SJSA1 (cell line): ENCODE measurements around the gene MGLL. TPM values are rescaled to one million over a fixed set of nuclear protein-coding genes. Genes with fewer than 3 reads are reported as not detected.

Experiments
- DNase-seq, 2 experiments: peaks; one replicate each; pipeline ENCODE4 v3.0.0-alpha.2; 2015 to 2020; ENCODE audit warnings: low spot score in 2 of 2, low read depth in 1 of 2
- H3K27ac ChIP-seq: fragments of 250-450 bp; sonication (Bioruptor Pico); 2 replicates; pipeline ENCODE4 v1.5.1; 2020; ENCODE audit warnings: mild to moderate bottlenecking, moderate library complexity
- H3K27me3 ChIP-seq: fragments of 250-450 bp; sonication (Bioruptor Pico); replicated peaks from 2 replicates; pipeline ENCODE4 v1.5.1; 2020; ENCODE audit warnings: mild to moderate bottlenecking, moderate library complexity
- H3K36me3 ChIP-seq: fragments of 250-450 bp; sonication (Bioruptor Pico); 2 replicates; pipeline ENCODE4 v1.5.1; 2020; ENCODE audit warnings: mild to moderate bottlenecking
- H3K4me1 ChIP-seq: fragments of 250-450 bp; sonication (Bioruptor Pico); replicated peaks from 2 replicates; pipeline ENCODE4 v1.6.1; 2021; ENCODE audit warnings: mild to moderate bottlenecking
- H3K4me3 ChIP-seq: fragments of 250-450 bp; sonication (Bioruptor Pico); 2 replicates; pipeline ENCODE4 v1.5.1; 2020; ENCODE audit warnings: mild to moderate bottlenecking
- H3K9me3 ChIP-seq: fragments of 250-450 bp; sonication (Bioruptor Pico); replicated peaks from 2 replicates; pipeline ENCODE4 v1.5.1; 2020; ENCODE audit warnings: mild to moderate bottlenecking
- total RNA-seq: library from RNA; depleted of rRNA; stranded (reverse); fragments of >200 nt; shearing (Covaris generic); gene quantifications from 2 replicates; pipeline ENCODE4 v1.2.3, GENCODE V29; 2014

Gene MGLL
- total RNA-seq, 1 experiment from 2014 or later: 47.7 TPM

DNA sequence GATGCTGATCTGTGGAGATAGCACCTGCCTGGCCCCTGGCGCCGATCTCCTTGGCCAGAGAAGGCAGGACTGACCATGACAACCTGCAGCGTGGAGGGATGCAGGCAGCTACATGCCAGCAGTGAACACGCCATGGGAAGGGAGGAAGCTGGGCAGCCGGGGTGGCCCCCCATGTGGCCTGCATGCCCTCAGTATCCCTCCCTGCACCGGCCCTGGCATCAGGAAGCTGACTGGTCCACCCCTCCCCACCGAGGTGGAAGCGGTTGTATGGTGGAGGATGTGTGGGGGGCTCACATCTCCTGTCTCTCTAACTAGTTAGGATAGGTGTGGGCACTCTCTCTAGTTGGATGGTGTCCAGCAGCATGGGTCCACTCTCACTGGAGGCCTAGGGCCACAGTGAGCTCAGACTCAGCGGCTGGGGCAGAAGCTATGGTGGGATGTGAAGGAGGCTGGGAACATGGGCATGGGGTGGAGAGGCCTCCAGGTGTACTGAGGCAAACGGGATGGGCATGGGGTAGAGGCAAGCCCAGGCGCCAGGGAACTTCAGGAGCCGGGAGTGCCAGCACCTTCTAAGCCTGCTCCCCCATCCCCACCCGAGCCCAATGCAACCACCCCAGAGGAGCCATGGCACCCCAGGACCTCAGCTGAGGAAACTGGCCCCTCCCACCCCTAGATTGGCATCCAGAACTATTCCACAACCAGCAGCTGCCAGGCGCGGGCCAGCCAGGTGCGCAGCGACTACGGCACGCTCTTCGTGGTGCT, 151.4 kb downstream of the MGLL start:
- peaks cover 21% of the 10 kb centered on the region for H3K4me1 ChIP-seq
- H3K36me3 ChIP-seq: peaks cover 10% of the 10 kb centered on the region
- no peaks in the 10 kb centered on the region for H3K9me3 ChIP-seq
- no peak overlapping the region for H3K4me3 ChIP-seq
- DNase-seq: no peak
- no peak overlapping the region for H3K27ac ChIP-seq
- H3K27me3 ChIP-seq: no peaks in the 10 kb centered on the region

DNA sequence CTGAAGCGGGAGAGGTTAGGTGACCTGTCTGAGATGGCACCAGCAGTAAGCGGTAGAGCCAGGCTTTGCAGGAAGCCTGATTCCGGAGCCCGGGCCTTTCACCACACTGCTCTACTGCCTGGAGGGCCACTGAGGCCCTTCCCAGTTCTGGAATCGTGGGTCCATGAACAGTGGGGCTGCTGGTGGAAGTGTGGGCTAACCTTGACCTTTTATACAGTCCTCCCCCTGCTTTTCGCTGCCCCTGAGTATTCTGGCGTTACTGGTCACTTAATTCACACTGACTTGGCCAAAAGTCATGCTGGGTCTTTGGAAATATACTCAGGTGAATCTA, 152.1 kb downstream of the MGLL start:
- peaks cover 21% of the 10 kb centered on the region for H3K4me1 ChIP-seq
- H3K27ac ChIP-seq: no peak overlapping the region
- H3K36me3 ChIP-seq: peaks cover 10% of the 10 kb centered on the region
- H3K27me3 ChIP-seq: no peaks in the 10 kb centered on the region
- no peak overlapping the region for H3K4me3 ChIP-seq
- no peaks in the 10 kb centered on the region for H3K9me3 ChIP-seq
- no peak for DNase-seq

DNA sequence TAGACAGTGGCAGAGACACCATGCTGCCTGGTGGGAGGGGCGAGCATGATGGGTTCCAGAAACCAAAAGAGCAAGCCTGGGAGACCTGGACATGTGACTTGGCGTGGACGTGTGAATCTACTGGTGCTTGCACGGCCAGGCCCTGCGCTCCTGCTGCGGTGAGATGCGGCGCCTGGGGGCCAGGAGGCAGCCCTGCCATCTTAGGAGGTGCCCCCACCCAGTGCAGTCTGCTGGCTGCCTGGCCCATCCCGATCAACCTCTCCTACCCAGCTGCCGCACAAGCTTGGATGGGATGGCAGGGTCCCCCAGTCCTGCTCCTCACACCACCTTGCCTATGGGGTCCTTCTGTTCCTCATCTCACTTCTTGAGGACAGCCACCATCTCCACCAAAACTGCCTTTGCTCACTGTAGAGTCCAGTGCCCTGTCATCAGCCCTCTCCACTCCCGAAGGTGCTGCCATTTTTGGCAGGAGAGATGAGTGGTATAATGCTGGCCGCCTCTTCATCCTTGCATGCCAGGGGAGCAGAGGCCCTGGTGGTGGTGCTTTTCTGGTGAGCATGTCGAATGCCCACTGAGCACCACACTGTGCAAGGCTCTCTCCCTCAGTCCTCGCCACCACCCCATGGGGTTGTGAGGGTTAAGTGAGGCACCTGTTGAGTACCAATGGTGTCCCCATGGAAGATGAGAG, 152.6 kb downstream of the MGLL start:
- H3K27ac ChIP-seq: no peak overlapping the region
- H3K4me1 ChIP-seq: peaks cover 21% of the 10 kb centered on the region
- DNase-seq: no peak
- no peaks in the 10 kb centered on the region for H3K9me3 ChIP-seq
- H3K27me3 ChIP-seq: no peaks in the 10 kb centered on the region
- H3K4me3 ChIP-seq: no peak overlapping the region
- peaks cover 10% of the 10 kb centered on the region for H3K36me3 ChIP-seq

DNA sequence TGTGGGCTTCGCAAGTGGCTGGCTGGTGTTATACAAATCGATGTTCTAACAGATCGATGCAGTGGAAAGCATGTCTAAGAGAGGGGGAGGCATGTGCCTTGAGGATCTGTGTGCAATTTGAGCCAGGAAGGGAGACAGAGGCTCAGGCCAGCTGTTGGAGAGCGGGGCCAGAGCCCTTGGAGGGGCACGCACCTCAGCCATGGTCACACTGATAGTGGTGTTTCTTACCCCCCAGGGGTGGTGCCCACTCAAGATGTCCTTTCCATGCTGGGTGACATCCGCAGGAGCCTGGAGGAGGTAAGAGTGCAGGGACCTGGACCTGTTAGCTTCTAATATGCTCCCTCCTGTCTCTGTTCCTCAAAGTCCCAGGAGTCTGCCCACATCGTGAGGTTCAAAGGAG, 153.4 kb downstream of the MGLL start:
- Histone ChIP-seq H3K36me3 (peaks cover 10% of the 10 kb centered on the region), H3K4me1 (peaks cover 21% of the 10 kb centered on the region), H3K27me3 (no peaks in the 10 kb centered on the region), H3K27ac (no peak overlapping the region), H3K9me3 (no peaks in the 10 kb centered on the region), H3K4me3 (no peak overlapping the region)
- DNase-seq: no peak

DNA sequence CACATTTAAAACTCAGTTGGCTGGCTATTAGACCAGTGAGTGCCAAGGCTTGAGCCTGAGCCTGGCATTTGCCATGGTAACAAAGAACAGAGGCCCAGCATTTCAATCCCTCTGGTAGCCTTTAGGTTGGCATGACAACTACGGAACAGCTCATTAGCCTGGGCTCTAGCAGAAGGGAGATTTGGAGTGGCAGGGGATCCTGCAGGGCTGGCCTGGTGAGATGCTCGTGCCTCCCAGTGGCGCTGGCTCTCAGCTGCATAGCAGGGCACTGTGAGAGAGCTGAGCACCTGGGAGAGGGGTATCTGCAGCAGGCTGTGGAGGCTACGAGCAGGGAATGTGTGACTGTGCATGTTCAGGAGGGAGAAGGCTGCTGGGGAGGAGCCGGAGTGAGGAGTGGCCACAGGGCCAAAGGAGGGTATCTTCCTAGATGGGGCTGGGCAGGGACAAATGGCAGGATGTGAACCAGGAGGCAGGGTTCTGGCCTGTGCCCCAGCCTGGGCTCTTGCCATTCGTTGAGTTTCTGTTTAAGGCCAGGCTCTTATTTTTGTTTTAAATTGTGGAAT, 155.1 kb downstream of the MGLL start:
- Histone ChIP-seq H3K9me3 (no peaks in the 10 kb centered on the region), H3K4me3 (no peak overlapping the region), H3K36me3 (peaks cover 2% of the 10 kb centered on the region), H3K4me1 (peaks cover 9% of the 10 kb centered on the region), H3K27ac (no peak overlapping the region), H3K27me3 (no peaks in the 10 kb centered on the region)
- DNase-seq: no peak

DNA sequence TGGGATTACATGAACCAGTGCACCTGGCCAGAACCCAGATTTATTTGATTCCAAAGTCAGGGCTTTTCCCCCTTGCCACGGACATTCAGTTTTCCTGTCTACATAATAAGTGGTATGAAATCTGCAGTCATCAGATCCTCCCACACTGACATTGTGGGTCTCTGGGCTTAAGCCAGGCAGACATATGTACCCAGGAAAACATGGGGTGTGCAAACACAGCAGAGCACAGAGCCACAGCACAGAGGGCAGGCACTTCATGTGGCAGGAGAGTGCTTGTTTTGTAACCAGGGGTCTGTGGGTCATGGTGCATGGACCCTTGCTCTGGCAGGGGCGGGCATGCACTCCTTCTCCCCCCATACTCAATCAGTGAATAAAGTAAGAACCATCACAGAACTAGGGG, 155.6 kb downstream of the MGLL start:
- no peaks in the 10 kb centered on the region for H3K9me3 ChIP-seq
- no peaks in the 10 kb centered on the region for H3K27me3 ChIP-seq
- no peak overlapping the region for H3K4me3 ChIP-seq
- H3K36me3 ChIP-seq: no peaks in the 10 kb centered on the region
- no peak overlapping the region for H3K27ac ChIP-seq
- no peak for DNase-seq
- peaks cover 4% of the 10 kb centered on the region for H3K4me1 ChIP-seq

DNA sequence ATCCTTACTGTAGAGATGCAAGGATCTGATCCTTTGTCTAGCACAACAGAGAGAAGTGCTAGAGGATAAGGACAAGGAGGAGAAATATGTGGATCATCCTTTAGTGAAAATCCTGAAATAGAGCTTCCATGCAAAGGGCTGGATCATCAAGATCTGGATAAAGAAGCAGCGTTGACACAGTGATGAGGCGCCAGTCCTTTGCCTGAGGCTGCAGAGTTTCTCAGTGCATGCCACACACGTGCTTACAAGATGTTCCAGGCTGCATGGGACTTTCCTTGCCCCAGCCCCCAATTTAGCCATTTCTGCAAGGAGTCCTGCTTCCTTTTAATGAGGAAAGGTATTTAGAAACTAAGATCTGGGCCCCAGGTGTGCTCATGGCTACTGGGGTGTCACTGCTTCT, 156.7 kb downstream of the MGLL start:
- Histone ChIP-seq H3K27me3 (no peaks in the 10 kb centered on the region), H3K4me1 (no peaks in the 10 kb centered on the region), H3K4me3 (no peak overlapping the region), H3K27ac (no peak overlapping the region), H3K36me3 (no peaks in the 10 kb centered on the region), H3K9me3 (no peaks in the 10 kb centered on the region)
- DNase-seq: no peak

DNA sequence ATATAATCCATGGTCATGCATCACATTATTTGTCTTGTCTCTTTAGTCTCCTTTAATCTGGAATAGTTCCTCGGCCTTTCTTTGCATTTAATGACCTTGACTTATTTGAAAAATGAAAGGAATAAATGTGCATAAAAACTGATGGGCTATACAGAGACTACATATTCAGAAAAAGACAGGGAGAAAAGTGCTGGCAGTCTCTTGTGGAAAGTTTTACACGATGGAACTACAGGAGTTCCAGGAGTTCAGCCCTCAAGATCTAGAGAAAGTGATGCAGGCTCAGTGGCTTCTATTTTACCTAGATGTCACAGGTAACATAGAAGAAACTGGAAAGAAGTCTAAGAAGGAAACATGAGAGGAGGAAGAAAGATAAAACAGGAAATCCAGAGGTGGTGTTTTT, 157.2 kb downstream of the MGLL start:
- H3K4me1 ChIP-seq: no peaks in the 10 kb centered on the region
- no peaks in the 10 kb centered on the region for H3K27me3 ChIP-seq
- DNase-seq: no peak
- H3K4me3 ChIP-seq: no peak overlapping the region
- no peaks in the 10 kb centered on the region for H3K36me3 ChIP-seq
- no peaks in the 10 kb centered on the region for H3K9me3 ChIP-seq
- no peak overlapping the region for H3K27ac ChIP-seq

DNA sequence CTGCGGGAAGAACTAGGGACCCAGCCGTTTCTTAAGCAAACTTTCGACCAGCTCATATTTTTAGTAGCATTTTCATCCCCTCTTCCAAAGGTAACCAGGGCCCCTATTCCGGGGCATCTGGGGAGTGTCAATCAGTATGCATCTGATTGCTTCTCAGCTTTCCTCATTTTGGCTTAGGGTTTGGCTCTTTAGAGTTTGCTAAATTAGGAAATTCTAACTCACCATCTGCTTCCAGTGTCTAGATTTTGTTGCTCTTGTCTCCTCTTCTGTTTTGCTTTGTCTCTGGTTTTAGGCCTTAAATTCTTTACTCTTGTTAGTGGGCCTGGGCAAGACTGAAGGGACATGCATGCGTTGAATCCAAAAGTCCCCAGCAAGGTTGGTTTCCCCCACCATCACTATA, 159.2 kb downstream of the MGLL start:
- H3K27ac ChIP-seq: no peak overlapping the region
- no peaks in the 10 kb centered on the region for H3K27me3 ChIP-seq
- no peaks in the 10 kb centered on the region for H3K4me1 ChIP-seq
- no peaks in the 10 kb centered on the region for H3K36me3 ChIP-seq
- H3K4me3 ChIP-seq: no peak overlapping the region
- H3K9me3 ChIP-seq: no peaks in the 10 kb centered on the region
- DNase-seq: no peak

DNA sequence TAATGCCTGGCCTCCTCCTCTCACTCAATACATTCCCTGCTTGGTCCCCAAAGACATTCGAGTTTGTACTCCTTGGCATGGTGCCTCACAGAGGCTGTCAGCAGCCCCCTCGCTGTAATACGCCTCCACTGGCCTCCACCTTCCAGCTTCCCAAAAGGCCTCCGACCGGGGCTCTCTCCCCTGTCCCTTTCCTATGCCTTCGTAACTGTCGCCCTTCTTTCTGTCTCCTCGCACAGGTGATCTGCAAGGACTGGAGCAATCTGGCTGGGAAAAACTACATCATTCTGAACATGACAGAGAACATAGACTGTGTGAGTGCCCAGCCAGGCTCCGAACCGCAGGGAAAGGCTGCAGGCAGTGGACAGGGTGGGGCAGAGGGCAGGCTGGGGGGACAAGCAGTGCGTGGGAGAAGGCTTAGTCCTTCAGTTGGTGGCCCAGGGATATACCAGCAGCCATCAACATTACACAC, 160.3 kb downstream of the MGLL start:
- Histone ChIP-seq H3K4me1 (no peaks in the 10 kb centered on the region), H3K36me3 (no peaks in the 10 kb centered on the region), H3K27ac (no peak overlapping the region), H3K27me3 (no peaks in the 10 kb centered on the region), H3K9me3 (no peaks in the 10 kb centered on the region), H3K4me3 (no peak overlapping the region)
- DNase-seq: no peak

DNA sequence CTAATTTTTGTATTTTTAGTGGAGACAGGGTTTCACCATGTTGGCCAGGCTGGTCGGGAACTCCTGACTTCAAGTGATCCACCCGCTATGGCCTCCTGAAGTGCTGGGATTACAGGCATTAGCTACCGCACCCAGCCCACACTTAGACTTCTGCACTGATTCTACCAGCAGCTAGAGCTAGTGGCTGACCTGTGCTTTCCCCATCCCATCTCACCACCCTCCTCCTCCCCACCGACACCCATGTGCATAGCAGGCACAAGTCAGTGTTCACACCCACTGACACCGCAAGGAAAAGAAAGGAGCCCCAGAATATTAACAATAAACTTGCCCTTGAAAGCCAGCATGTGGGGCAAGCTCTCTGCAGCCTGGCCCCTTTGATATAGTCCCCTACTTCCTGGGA, 160.7 kb downstream of the MGLL start:
- DNase-seq: no peak
- no peaks in the 10 kb centered on the region for H3K36me3 ChIP-seq
- H3K4me1 ChIP-seq: no peaks in the 10 kb centered on the region
- no peaks in the 10 kb centered on the region for H3K27me3 ChIP-seq
- H3K4me3 ChIP-seq: no peak overlapping the region
- H3K27ac ChIP-seq: no peak overlapping the region
- H3K9me3 ChIP-seq: no peaks in the 10 kb centered on the region

DNA sequence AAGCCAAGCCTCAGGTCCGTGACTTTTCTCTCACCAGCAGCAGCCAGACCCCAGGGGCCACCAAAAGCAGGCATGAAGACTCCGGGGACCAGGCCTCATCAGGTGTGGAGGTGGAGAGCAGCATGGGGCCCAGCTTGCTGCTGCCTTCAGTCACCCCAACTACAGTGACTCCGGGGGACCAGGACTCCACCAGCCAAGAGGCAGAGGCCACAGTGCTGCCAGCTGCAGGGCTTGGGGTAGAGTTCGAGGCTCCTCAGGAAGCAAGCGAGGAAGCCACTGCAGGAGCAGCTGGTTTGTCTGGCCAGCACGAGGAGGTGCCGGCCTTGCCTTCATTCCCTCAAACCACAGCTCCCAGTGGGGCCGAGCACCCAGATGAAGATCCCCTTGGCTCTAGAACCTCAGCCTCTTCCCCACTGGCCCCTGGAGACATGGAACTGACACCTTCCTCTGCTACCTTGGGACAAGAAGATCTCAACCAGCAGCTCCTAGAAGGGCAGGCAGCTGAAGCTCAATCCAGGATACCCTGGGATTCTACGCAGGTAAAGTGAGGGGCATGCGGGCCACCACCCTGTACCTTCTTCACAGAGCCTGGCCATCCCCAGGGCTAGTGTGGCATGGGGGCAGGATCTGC, 161.6 kb downstream of the MGLL start:
- Histone ChIP-seq H3K27ac (no peak overlapping the region), H3K9me3 (no peaks in the 10 kb centered on the region), H3K4me1 (peaks cover 4% of the 10 kb centered on the region), H3K36me3 (no peaks in the 10 kb centered on the region), H3K4me3 (no peak overlapping the region), H3K27me3 (no peaks in the 10 kb centered on the region)
- no peak for DNase-seq

DNA sequence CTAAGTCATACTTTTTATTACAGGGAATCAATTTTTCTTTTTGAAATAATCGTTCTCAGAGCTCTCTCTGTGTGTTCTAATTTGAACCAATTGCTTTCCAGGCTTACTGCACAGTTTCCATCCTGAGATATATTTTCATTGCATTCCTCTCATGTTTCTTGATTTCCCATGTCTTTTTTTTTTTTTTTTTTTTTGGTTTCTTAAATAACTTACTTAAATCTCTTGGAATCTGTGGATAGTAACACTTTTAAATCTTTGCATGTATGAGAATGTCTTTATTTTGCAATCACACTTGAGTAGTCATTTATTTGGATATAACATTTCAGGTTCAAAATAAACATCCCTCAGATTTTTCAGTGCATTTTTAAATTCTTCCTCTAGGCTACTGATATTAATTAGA, 164.1 kb downstream of the MGLL start:
- H3K4me3 ChIP-seq: no peak overlapping the region
- H3K36me3 ChIP-seq: no peaks in the 10 kb centered on the region
- no peak for DNase-seq
- H3K4me1 ChIP-seq: peaks cover 15% of the 10 kb centered on the region
- H3K27me3 ChIP-seq: no peaks in the 10 kb centered on the region
- H3K27ac ChIP-seq: no peak overlapping the region
- H3K9me3 ChIP-seq: no peaks in the 10 kb centered on the region

DNA sequence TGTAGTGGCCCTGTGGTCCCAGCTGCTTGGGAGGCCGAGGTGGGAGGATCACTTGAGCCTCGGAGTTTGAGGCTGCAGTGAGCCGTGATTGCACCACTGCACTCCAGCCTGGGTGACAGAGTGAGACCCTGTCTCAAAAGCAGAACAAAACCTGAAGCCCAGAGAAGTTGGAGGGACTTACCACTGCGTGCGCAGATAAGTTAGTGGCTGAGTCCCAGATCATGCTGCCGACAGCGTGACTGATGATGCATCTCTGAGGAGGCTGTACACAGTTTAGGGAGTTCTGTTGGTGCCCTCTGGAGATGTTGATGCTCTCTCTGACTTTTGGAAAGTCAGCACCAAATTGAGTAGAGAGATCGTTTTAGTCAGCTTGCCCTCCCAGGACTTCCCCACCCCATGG, 165.4 kb downstream of the MGLL start:
- no peak overlapping the region for H3K4me3 ChIP-seq

More for the DNA sequence above, 165.4 kb downstream of the MGLL start:
- Histone ChIP-seq H3K36me3 (no peaks in the 10 kb centered on the region), H3K27me3 (no peaks in the 10 kb centered on the region), H3K27ac (no peak overlapping the region), H3K9me3 (no peaks in the 10 kb centered on the region), H3K4me1 (peaks cover 15% of the 10 kb centered on the region)
- no peak for DNase-seq
